GM18508 (cell line): ENCODE measurements around the gene EDN1.

Source experiments
- ATAC-seq: cut with Tn5 transposase; IDR thresholded peaks from one replicate; pipeline ENCODE4 v1.9.1; 2021; ENCODE audit warnings: moderate number of reproducible peaks; ENCODE audit not compliant: insufficient read depth, unreplicated experiment

EDN1 gene

GRCh38 chr6:12343440-12344162, 53.4 kb downstream of the EDN1 start:
- no peak for ATAC-seq

GRCh38 chr6:12344296-12344695, 54.1 kb downstream of the EDN1 start:
- ATAC-seq = no peak

GRCh38 chr6:12344961-12345693, 55.0 kb downstream of the EDN1 start:
- ATAC-seq = no peak

GRCh38 chr6:12345694-12346058, 55.5 kb downstream of the EDN1 start:
- ATAC-seq = no peak
